A673 (cell line): ENCODE measurements around the gene BANP.
"Not testable (repeated sequence)": the region's sequence is repeated elsewhere in the genome, so short reads cannot be mapped to it uniquely, and the experiment has no call there.

Experiments
- CTCF ChIP-seq: fragments of 300-800, 200-600 bp; sonication (generic); conservative IDR thresholded peaks from 2 replicates; pipeline ENCODE4 v1.5.1; 2017; ENCODE audit warnings: low read depth, mild to moderate bottlenecking, antibody characterized with exemption, low read length, moderate library complexity, mixed read lengths
- EZH2 ChIP-seq: fragments of 200-600 bp; sonication (generic); IDR thresholded peaks from 2 replicates; pipeline ENCODE4 v1.6.1; 2017; ENCODE audit warnings: borderline replicate concordance, low read depth, mild to moderate bottlenecking, mixed read lengths, antibody characterized with exemption, low read length; ENCODE audit not compliant: poor library complexity, severe bottlenecking

DNA sequence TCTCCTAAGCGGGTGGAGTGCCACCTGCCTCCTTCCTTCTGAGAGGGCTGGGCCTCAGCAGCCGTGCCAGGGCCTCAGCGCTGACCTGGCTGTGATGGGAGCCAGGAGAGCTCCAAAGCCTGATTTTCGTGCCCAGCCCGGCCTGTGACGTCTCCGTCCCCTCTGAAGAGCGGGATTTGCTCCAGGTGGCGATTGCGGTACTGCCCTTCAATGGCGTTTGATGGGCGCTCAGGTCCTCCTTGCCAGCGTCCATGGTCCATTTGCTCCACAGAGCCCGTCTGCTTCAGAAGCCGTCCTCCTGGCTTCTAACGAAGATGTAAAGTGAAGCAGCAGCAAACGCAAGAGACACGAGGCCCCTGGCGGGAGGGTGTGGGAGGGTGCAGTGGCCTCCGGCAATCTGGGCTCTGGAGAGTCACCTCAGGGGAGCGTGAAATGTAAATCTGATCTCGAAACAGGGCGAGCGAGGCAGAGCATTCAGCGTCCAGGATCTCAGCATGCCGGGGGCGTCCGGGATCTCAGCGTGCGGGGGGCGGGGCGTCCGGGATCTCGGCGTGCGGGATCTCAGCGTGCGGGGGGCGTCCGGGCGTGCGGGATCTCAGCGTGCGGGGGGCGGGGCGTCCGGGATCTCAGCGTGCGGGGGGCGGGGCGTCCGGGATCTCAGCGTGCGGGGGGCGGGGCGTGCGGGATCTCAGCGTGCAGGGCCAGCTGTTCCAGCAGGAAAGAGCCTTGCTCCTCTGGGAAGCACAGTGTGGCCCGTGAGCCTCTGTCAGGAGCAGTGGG is 68.0 kb downstream of the BANP start:
- TF ChIP-seq CTCF, EZH2: not testable (repeated sequence)
